Gastroesophageal sphincter (tissue), 3 donors: ENCODE results near the gene UPK1B.

Experiments
- CTCF ChIP-seq, 4 experiments: fragments of 200-600 bp in 2 of 4; fragments of 450-650 bp in 2 of 4; sonication (generic) in 1 of 4; IDR thresholded peaks; one replicate each; pipeline ENCODE4 v1.5.1; 2017 to 2019; ENCODE audit warnings: antibody characterized with exemption in 4 of 4, mild to moderate bottlenecking in 2 of 4, moderate library complexity in 2 of 4
- EP300 ChIP-seq: sonication (generic); formaldehyde crosslinking; IDR thresholded peaks from one replicate; pipeline ENCODE4 v1.6.1; 2017; ENCODE audit warnings: antibody characterized with exemption, mild to moderate bottlenecking
- POLR2A ChIP-seq, 2 donors: fragments of 450-650 bp; IDR thresholded peaks; one replicate each; pipeline ENCODE4 v1.6.1; 2017; ENCODE audit warnings: antibody characterized with exemption in 2 of 2, mild to moderate bottlenecking in 2 of 2, moderate library complexity in 1 of 2
- POLR2AphosphoS5 ChIP-seq: sonication (generic); formaldehyde crosslinking; IDR thresholded peaks from one replicate; pipeline ENCODE4 v1.6.1; 2017; ENCODE audit warnings: antibody characterized with exemption

GRCh38 chr3:119191800-119192199, 18.4 kb downstream of the UPK1B start:
- no peak for TF ChIP-seq POLR2A (IDR thresholded peaks at IDR 0.05)
- TF ChIP-seq CTCF (IDR thresholded peaks at IDR 0.05): no peak
- TF ChIP-seq EP300: no peak
- no peak for TF ChIP-seq POLR2AphosphoS5
